ENCODE measurements around the gene C6.
"Not testable (repeated sequence)": the region's sequence is repeated elsewhere in the genome, so short reads cannot be mapped to it uniquely, and the experiment has no call there.

Gene C6

DNA sequence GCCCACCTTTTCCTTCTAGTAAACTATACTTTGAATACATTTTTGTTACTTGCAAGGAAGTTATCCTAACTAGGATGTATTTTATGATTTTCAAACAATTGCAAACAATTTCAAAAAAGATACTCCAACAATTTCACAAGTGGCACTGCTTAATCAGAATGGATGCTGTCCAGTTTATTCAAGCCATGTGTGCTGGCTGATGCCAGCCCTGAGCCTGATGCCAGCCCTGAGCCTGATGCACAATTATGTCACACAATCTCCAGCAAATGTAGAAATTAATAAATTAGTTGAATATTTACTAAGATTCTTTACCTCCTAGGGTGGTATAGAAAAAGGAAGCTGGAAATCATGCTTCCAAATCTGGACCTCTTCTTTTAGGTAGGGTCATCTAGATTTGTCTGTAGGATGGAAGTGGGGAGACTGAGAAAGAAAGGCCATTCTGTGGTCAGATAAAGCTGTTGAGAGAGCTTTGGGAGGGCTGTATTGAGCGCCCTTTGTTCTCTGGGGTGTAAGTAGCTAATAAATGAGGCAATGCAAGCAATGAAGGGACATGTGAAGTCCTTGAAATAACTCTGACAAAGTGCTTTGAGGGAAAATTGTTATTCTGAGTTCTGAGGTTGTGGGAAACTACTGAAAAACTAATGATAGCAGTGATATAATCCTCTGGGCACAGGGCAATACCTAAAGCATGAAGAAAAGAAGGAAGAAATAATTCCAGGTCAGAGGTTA, 5.8 kb upstream of the C6 start:
- TF ChIP-seq ZNF274 (IDR thresholded peaks at IDR 0.05; ENCODE audit: low read depth, low read length) = no peak

DNA sequence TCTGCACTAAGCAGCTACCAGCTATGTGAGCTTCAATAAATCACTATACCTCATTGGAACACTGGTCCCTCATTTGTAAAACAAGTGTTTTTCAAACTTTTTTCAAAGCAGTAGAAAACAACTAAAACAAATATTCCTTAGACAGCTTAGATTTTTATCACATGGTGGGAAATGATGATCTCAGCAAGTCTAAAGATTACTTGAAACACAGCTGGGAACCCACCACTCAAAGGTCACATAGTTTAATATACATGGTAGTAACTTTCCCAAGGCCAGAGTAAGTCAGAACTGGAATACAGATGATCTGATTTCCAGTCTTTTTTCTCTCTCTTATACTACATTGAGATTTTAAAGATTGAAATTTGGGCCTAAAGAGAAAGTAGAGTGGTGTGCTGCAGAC, 850 bp upstream of the C6 start:
- TF ChIP-seq ZNF274 (IDR thresholded peaks at IDR 0.05; ENCODE audit: low read depth, low read length) = no peak
- no peak overlapping the region for H3K4me3 ChIP-seq (ENCODE audit: low read length)

More for the DNA sequence above, 5.8 kb upstream of the C6 start:
- H3K4me3 ChIP-seq (ENCODE audit: low read length) = no peak overlapping the region

DNA sequence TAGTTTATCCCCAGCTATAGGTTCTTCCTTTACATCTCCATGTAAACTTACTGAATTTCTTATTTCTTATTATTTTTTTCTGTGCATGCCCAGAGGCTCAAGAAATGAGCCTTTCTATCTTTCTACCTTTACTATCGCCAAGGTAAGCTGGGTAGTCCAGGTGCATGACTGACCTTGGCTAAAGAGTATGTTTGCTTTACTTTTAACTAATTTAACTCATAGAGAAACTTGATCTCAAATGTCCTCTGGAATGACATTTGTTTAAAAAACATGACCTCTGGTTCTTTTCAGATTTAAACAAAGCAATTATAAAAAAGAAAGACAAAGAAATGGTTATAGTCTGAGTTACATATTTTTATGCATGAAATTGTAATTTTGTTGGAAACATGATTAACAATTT, 397 bp downstream of the C6 start:
- no peak for TF ChIP-seq ZNF274 (IDR thresholded peaks at IDR 0.05; ENCODE audit: low read depth, low read length)
- no peak overlapping the region for H3K4me3 ChIP-seq (ENCODE audit: low read length)

DNA sequence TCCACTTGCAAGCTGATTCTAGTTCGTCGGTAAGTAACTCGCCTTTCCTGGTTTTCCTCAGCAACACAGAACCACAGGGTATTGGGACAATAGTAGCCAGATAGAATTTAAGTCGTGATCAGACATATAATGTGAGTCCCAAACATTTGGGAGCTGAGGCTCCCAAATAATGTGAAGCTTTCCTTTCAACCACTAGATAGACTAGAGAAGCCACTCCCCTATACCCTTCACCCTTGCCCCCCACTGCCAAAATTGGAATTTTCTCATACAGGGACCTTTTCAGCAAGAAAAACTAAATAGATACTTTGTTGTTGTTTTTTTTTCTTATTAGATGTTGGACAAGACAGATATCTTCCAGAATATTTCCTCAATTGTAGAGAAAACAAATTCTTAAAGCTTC, 1.9 kb downstream of the C6 start:
- no peak overlapping the region for H3K4me3 ChIP-seq (ENCODE audit: low read length)
- TF ChIP-seq ZNF274 (IDR thresholded peaks at IDR 0.05; ENCODE audit: low read depth, low read length) = no peak

DNA sequence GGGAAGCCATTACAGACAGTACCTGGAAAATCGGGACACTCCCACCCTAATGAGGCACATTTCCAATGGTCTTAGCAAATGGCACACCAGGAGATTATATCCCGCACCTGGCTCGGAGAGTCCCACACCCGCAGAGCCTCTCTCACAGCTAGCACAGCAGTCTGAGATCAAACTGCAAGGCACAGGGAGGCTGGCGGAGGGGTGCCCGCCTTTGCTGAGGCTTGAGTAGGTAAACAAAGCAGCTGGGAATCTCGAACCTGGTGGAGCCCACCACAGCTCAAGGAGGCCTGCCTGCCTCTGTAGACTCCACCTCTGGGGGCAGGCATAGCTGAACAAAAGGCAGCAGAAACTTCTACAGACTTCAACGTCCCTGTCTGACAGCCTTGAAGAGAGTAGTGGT, 7.9 kb downstream of the C6 start:
- H3K4me3 ChIP-seq (ENCODE audit: low read length) = not testable (repeated sequence)

DNA sequence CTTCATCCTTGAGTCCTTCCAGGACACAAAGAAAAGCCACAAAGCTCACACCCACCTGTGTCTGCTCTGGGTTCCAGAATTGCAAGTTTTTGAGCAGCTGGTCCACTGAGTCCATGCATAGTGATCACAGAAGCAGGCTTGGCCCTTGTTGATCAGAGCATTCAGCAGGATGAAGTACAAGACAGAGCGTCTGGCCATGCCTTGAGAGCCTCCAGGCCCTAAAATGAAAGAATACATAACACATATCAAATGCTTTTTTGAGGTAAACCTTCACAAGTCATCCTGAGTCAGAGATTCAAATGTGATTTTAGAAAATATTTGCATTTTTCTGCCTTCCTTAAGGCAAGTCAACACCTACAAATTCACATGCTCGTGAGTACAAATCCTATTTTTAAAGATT, 10.3 kb downstream of the C6 start:
- no peak for TF ChIP-seq ZNF274 (IDR thresholded peaks at IDR 0.05; ENCODE audit: low read depth, low read length)
- H3K4me3 ChIP-seq (ENCODE audit: low read length) = no peak overlapping the region

DNA sequence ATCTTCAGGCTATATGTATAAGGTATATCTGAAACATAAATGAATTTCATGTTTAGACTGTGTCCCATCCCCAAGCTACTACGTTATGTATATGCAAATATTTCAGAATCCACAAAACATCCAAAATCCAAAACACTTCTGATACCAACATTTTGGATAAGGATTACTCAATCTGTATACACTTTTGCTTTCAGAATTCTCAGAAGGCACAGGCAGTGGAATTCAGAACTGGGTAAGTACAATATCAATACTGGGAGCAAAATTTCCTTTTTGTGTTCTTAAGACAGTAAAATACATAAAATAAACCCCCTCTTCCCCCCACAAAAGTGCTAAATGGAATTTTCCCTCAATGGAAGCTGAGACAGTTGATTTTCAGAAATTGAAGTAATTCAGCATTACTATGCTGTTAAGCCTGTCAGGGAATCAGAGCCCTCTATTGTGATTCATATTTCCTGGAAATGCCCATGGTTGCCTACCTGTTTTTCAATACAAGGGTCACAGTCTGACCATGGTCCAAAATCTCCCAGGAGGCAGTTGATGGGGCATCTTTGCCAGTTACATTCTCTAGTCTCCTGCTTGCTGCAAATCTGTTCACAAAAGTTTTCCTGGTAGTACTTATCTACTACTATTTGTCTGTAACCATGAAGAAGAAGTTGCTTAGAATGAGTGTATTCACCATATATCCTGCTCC, 12.1 kb downstream of the C6 start:
- no peak for TF ChIP-seq ZNF274 (IDR thresholded peaks at IDR 0.05; ENCODE audit: low read depth, low read length)

DNA sequence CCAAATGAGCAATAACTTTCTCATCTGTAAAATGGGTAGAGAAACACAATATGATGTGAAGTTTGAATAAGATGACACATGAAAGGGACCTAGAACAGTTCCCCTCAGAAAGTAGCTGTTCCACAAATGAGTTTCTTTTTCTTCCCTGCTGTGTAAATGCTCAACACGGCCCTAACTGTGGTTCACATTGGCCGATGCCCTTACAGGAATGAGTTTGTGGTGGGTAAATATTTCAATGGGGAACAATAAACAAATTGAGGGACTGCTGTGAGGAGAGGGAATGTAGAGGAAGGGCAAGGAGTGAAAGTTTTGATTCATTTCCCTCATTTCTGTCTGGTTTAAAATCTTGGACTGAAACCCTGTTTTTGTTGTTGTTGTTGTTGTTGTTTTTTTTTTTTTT, 12.8 kb downstream of the C6 start:
- TF ChIP-seq ZNF274 (IDR thresholded peaks at IDR 0.05; ENCODE audit: low read depth, low read length) = no peak

More for the DNA sequence above, 12.1 kb downstream of the C6 start:
- H3K4me3 ChIP-seq (ENCODE audit: low read length) = no peak overlapping the region

DNA sequence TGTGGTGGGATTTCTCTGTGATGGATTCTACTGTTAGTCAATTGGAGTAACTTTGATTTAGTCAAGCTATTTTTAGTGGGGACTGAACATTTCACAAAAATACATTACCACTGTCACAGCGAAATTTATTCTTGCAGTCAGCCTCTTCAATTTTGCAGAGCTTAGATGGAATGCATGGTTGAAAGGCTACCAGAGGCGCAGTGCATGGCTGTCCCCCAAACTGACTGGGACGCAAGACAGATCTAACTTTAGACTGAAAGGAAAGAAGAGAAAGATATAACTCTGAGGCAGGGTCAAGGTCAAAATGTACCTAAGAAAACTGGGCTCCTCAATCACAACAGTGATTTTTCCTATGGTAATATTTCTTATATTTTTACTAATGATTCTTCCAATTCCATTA, 13.7 kb downstream of the C6 start:
- no peak for TF ChIP-seq ZNF274 (IDR thresholded peaks at IDR 0.05; ENCODE audit: low read depth, low read length)
- no peak overlapping the region for H3K4me3 ChIP-seq (ENCODE audit: low read length)

More for the DNA sequence above, 12.8 kb downstream of the C6 start:
- H3K4me3 ChIP-seq (ENCODE audit: low read length) = no peak overlapping the region

DNA sequence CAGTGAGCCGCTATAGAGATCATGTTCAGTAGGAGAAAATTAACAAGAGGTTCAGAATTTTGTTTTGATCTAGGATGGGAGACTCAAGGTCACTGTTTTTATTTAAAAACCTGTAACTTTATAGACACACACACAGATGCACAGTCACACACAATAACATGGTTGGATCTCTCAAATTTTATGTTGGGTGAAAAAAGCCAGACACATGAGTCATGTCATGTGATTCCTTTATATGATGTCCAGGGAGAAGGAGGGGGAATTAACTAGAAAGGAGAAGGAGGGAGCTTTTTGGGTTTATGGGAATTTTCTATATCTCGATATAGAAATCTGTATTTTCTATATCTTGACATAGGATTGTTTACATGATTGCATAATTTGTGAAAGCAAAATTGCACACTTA, 17.1 kb downstream of the C6 start:
- no peak for TF ChIP-seq ZNF274 (IDR thresholded peaks at IDR 0.05; ENCODE audit: low read depth, low read length)
- H3K4me3 ChIP-seq (ENCODE audit: low read length) = no peak overlapping the region

DNA sequence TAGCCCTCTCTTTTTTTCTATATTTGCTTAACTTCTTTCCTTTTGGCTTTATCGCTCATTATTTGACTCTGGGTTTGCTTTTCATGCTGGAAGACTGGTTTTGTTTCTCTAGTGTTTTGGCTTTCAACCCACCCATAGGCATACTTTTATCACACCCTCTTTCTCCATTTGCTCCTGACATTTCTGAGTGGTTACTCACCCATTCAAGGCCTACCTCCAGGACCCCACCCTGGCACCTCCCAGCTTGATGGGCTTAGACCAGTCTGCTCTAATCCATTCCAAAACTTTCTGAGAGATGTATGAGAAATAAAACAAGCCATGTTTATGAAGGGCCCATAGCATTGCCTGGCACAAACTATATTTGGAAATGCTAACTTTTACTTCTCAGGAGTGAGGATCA, 18.1 kb downstream of the C6 start:
- no peak for TF ChIP-seq ZNF274 (IDR thresholded peaks at IDR 0.05; ENCODE audit: low read depth, low read length)

DNA sequence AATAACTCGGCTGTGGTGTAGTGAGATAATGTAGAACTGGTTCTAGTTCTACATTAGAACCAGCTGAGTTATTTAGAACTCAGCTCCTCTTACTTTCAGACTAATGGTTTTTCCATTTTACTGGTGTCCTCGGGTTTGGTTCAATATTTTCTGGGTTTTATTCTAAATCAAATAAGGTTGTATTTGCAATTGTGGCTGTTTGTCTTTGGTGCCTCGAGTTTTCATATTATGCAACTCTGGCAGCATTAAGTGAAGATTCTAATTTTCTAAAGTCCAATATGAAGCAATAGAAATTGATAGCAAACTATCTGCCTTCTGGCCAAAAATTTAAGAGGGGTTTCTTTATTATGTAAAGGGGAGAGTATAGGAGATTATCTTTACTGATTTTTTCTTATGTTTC, 19.0 kb downstream of the C6 start:
- no peak overlapping the region for H3K4me3 ChIP-seq (ENCODE audit: low read length)
- TF ChIP-seq ZNF274 (IDR thresholded peaks at IDR 0.05; ENCODE audit: low read depth, low read length) = no peak

More for the DNA sequence above, 18.1 kb downstream of the C6 start:
- H3K4me3 ChIP-seq (ENCODE audit: low read length) = no peak overlapping the region

DNA sequence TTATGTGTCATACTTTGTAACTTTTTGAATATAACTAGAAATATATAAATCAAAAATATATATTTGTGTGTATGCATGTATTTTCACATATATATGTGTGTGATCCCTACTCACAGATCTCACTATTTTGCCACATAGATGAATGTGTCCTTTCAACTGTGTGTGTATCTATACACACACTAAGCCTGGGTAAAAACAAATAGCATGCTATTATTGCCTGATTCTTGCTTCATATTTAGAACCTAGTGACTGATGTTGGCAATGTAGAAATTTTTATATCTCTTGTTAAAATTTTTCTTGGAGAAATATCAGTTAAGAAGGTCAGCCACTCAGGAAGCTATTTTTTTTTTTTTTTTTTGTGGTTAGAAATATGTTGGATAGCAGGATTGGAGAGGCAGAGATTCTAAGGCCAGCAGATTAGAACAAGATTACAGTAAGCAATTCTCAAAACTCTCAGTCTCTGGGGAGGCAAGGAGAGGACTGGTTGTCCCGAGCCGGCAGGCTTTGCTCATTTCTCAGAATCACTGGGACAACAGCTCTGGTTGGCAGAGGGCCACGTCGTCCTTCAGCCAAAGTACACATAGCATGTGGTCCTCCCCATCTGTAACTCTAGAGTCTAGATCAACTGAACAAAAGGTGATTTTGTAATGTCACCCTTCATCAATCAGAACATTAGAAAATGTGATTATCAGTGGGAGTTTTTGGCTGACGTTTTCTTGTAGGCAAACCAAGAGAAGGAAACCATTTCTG, 19.7 kb downstream of the C6 start:
- TF ChIP-seq ZNF274 (IDR thresholded peaks at IDR 0.05; ENCODE audit: low read depth, low read length) = no peak
- no peak overlapping the region for H3K4me3 ChIP-seq (ENCODE audit: low read length)

DNA sequence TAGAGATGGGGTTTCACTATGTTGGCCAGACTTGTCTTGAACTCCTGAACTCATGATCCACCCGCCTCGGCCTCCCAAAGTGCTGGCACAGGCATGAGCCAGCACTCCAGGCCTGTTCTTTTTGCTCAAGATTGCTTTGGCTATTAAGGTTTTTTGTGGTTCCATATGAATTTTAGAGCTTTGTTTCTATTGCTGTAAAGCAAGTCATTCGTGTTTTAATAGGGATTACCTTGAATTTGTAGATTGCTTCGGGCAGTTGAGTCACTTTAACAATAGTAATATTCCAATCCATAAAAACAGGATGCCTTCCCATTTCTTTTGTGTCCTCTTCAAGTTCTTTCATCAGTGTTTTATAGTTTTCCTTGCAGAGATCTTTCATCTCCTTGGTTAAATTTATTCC, 22.1 kb downstream of the C6 start:
- no peak overlapping the region for H3K4me3 ChIP-seq (ENCODE audit: low read length)
- TF ChIP-seq ZNF274 (IDR thresholded peaks at IDR 0.05; ENCODE audit: low read depth, low read length) = no peak

DNA sequence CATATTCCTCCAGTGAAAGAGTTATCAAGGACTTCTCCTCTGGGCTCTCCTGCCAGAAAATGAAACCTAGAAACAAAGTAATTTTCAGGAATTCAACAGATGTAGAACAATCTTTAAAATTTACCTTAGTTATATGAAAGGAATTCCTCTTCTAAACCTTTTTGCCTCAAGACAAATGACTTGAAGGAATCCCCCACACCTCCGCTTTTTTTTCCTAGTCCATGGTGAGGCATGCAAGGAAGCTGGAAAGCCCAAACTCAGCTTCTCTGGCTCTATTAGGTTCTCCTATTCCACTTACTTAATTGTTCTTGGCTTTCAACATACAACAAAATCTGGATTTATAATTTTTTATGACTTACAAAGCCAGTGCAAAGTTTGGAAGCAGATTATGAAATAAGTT, 27.2 kb downstream of the C6 start:
- no peak overlapping the region for H3K4me3 ChIP-seq (ENCODE audit: low read length)
- TF ChIP-seq ZNF274 (IDR thresholded peaks at IDR 0.05; ENCODE audit: low read depth, low read length) = no peak

DNA sequence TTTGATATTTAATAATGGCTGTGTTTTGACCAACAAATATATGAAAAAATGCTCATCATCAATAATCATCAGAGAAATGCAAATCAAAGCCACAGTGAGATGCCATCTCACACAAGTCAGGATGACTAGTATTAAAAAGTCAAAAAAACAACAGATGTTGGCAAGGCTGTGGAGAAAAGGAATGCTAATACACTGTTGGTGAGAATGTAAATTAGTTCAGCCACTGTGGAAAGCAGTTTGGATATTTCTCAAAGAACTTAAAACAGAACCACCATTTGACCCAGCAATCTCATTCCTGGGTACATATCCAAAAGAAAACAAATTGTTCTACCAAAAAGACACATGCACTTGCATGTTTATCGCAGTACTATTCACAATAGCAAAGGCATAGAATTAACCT, 30.0 kb downstream of the C6 start:
- H3K4me3 ChIP-seq (ENCODE audit: low read length) = not testable (repeated sequence)

Data from GM08714 (cell line).